ENCODE data around the gene SORBS1. TPM values are rescaled to one million over a fixed set of nuclear protein-coding genes. Genes with fewer than 3 reads are reported as not detected.

SORBS1 gene
- total RNA-seq, 1 experiment from 2014 or later = 39.9 TPM

DNA sequence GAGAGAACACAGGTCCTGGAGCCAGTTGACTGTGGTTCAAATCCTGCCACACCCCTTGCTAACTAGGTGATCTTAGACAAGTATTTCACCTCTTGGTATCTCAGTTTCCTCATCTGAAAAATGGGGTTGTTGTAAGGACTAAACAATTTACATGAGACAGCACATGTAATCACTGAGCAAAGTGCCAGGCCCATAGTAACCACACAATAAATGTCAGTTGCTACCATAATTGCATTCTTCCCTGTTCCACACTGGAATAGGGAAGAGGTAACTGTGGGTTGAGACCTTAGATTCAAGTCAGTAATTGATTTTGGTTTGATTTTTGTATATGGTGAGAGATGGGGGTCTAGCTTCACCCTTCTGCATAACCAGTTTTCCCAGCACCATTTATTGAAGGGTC, 179.0 kb downstream of the SORBS1 start:
- ChIA-PET CTCF (no interaction called here), POLR2A (no interaction called here)
- Mint-ChIP-seq H3K36me3 (peaks cover 22% of the 10 kb centered on the region), H3K4me1 (no peaks in the 10 kb centered on the region), H3K4me3 (no peak overlapping the region), H3K27ac (no peak overlapping the region), H3K9me3 (no peaks in the 10 kb centered on the region), H3K27me3 (ENCODE audit: low read depth) (no peaks in the 10 kb centered on the region)
- no peak for DNase-seq (ENCODE audit: low spot score)
- TF ChIP-seq, protein P1, sequence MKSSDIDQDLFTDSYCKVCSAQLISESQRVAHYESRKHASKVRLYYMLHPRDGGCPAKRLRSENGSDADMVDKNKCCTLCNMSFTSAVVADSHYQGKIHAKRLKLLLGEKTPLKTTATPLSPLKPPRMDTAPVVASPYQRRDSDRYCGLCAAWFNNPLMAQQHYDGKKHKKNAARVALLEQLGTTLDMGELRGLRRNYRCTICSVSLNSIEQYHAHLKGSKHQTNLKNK (CRISPR knock-in tag; IDR thresholded peaks at IDR 0.05) = no peak
- TF ChIP-seq ZNF416 (CRISPR knock-in tag; IDR thresholded peaks at IDR 0.05) (no peak), SMAD3 (CRISPR knock-in tag; IDR thresholded peaks at IDR 0.05; ENCODE audit: borderline replicate concordance) (no peak), CREM (CRISPR knock-in tag; IDR thresholded peaks at IDR 0.05) (no peak), TEAD4 (CRISPR knock-in tag; IDR thresholded peaks at IDR 0.05) (no peak), CBFB (CRISPR knock-in tag; IDR thresholded peaks at IDR 0.05; ENCODE audit: low read depth) (no peak), ESRRA (CRISPR knock-in tag; IDR thresholded peaks at IDR 0.05; ENCODE audit: borderline replicate concordance) (no peak), RORB (CRISPR knock-in tag; IDR thresholded peaks at IDR 0.05) (no peak), SP1 (CRISPR knock-in tag; conservative IDR thresholded peaks at IDR 0.05) (no peak), JAZF1 (CRISPR knock-in tag; IDR thresholded peaks at IDR 0.05) (no peak), HMGA2 (CRISPR knock-in tag; IDR thresholded peaks at IDR 0.05) (no peak)
- TF ChIP-seq, protein P2, sequence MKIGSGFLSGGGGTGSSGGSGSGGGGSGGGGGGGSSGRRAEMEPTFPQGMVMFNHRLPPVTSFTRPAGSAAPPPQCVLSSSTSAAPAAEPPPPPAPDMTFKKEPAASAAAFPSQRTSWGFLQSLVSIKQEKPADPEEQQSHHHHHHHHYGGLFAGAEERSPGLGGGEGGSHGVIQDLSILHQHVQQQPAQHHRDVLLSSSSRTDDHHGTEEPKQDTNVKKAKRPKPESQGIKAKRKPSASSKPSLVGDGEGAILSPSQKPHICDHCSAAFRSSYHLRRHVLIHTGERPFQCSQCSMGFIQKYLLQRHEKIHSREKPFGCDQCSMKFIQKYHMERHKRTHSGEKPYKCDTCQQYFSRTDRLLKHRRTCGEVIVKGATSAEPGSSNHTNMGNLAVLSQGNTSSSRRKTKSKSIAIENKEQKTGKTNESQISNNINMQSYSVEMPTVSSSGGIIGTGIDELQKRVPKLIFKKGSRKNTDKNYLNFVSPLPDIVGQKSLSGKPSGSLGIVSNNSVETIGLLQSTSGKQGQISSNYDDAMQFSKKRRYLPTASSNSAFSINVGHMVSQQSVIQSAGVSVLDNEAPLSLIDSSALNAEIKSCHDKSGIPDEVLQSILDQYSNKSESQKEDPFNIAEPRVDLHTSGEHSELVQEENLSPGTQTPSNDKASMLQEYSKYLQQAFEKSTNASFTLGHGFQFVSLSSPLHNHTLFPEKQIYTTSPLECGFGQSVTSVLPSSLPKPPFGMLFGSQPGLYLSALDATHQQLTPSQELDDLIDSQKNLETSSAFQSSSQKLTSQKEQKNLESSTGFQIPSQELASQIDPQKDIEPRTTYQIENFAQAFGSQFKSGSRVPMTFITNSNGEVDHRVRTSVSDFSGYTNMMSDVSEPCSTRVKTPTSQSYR (CRISPR knock-in tag; IDR thresholded peaks at IDR 0.05) = no peak
- TF ChIP-seq, protein P3, sequence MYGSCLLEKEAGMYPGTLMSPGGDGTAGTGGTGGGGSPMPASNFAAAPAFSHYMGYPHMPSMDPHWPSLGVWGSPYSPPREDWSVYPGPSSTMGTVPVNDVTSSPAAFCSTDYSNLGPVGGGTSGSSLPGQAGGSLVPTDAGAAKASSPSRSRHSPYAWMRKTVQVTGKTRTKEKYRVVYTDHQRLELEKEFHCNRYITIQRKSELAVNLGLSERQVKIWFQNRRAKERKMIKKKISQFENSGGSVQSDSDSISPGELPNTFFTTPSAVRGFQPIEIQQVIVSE (CRISPR knock-in tag; IDR thresholded peaks at IDR 0.05; ENCODE audit: borderline replicate concordance) = no peak
- TF ChIP-seq, protein P4, sequence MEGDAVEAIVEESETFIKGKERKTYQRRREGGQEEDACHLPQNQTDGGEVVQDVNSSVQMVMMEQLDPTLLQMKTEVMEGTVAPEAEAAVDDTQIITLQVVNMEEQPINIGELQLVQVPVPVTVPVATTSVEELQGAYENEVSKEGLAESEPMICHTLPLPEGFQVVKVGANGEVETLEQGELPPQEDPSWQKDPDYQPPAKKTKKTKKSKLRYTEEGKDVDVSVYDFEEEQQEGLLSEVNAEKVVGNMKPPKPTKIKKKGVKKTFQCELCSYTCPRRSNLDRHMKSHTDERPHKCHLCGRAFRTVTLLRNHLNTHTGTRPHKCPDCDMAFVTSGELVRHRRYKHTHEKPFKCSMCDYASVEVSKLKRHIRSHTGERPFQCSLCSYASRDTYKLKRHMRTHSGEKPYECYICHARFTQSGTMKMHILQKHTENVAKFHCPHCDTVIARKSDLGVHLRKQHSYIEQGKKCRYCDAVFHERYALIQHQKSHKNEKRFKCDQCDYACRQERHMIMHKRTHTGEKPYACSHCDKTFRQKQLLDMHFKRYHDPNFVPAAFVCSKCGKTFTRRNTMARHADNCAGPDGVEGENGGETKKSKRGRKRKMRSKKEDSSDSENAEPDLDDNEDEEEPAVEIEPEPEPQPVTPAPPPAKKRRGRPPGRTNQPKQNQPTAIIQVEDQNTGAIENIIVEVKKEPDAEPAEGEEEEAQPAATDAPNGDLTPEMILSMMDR (IDR thresholded peaks at IDR 0.05) = no peak
- TF ChIP-seq, protein P5, sequence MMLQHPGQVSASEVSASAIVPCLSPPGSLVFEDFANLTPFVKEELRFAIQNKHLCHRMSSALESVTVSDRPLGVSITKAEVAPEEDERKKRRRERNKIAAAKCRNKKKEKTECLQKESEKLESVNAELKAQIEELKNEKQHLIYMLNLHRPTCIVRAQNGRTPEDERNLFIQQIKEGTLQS (CRISPR knock-in tag; conservative IDR thresholded peaks at IDR 0.05) = no peak
- no peak for ATAC-seq

DNA sequence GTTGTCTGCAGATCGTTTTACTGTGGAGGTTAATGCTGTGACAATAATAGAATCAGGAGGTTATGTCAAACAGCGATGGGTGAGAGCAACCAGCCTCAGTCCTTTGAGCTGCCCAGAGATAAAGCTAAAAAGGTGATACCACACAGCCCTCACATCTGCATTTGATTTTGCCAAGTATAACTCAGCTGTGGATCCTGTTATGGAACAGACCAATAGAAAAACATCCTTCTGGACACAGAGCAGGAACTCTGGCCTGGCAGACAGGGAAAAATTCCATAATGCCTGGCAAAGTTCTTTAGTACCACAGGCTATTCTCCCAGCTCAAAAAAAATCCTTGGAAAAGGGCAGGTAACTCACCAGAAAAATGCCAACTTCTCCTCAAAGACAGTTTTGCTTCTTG, 183.2 kb downstream of the SORBS1 start:
- no peak overlapping the region for H3K27ac Mint-ChIP-seq
- H3K4me3 Mint-ChIP-seq = no peak overlapping the region
- H3K9me3 Mint-ChIP-seq = no peaks in the 10 kb centered on the region
- ATAC-seq (no peak), DNase-seq (ENCODE audit: low spot score) (no peak)
- H3K27me3 Mint-ChIP-seq (ENCODE audit: low read depth) = no peaks in the 10 kb centered on the region
- H3K36me3 Mint-ChIP-seq = peaks cover 21% of the 10 kb centered on the region
- ChIA-PET POLR2A (no interaction called here), CTCF (interaction anchor here (0.5 to 6.4 kb wide), 7 partner anchors 8 to 687 kb away, joined by 3 to 79 read pairs (median 4); no protein-coding TSS in a partner anchor)
- peaks cover 12% of the 10 kb centered on the region for H3K4me1 Mint-ChIP-seq
- TF ChIP-seq OVOL2 (CRISPR knock-in tag; IDR thresholded peaks at IDR 0.05; ENCODE audit: borderline replicate concordance) = no peak
- TF ChIP-seq, protein P4 (IDR thresholded peaks at IDR 0.05) = no peak
- TF ChIP-seq, protein P6, sequence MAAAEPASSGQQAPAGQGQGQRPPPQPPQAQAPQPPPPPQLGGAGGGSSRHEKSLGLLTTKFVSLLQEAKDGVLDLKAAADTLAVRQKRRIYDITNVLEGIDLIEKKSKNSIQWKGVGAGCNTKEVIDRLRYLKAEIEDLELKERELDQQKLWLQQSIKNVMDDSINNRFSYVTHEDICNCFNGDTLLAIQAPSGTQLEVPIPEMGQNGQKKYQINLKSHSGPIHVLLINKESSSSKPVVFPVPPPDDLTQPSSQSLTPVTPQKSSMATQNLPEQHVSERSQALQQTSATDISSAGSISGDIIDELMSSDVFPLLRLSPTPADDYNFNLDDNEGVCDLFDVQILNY (CRISPR knock-in tag; IDR thresholded peaks at IDR 0.05) = no peak
- TF ChIP-seq, protein P7, sequence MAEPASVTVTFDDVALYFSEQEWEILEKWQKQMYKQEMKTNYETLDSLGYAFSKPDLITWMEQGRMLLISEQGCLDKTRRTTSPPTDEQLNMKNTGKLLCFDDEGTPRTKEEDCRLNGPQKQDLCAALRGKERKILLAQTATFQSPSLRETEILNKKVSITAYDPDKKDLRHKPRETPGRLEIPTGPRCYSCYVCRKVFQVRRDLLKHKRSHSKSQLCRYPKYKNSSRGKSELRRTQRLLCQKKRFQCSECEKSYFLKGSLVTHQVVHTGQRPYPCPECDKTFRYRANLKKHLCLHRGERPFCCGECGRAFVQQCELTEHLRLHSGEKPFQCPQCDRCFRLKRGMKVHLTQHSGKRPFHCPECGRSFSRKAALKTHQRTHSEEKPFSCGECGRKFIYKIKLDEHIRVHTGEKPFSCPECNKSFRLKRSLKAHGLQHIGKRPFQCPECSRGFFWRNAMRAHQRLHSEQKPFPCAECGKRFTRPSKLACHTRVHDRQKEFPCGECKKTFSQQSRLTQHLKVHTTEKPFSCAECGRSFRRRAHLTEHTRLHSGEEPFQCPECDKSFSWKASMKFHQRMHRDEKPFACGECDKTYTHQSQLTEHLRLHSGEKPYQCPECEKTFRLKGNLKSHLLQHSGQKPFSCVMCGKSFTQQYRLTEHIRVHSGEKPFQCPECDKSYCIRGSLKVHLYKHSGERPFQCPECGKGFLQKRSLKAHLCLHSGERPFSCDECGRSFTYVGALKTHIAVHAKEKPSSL (CRISPR knock-in tag; conservative IDR thresholded peaks at IDR 0.05) = no peak
- TF ChIP-seq GRHL2 (CRISPR knock-in tag; IDR thresholded peaks at IDR 0.05; ENCODE audit: insufficient replicate concordance, severe bottlenecking) = no peak

Measured in WTC11 (cell line).